Left lung (tissue), 10 donors: ENCODE data around the gene CFAP251. TPM values are rescaled to one million over a fixed set of nuclear protein-coding genes. Genes with fewer than 3 reads are reported as not detected.

Source experiments
- ATAC-seq: fragments of 200-7000 bp; cut with Tn5 transposase; one replicate; pipeline ENCODE4 v1.9.1; 2020; ENCODE audit warnings: moderate library complexity
- DNase-seq, 4 donors: peaks; one replicate each; pipeline ENCODE4 v3.0.0-alpha.2; 2013 to 2020
- H3K27ac ChIP-seq, 2 donors: fragments of 200-600 bp; sonication (generic) in 1 of 2; one replicate each; pipeline versions ENCODE4 v1.5.0 to v1.8.0; 2020 to 2021
- H3K27me3 ChIP-seq, 2 donors: fragments of 200-600 bp; sonication (generic) in 1 of 2; one replicate each; pipeline versions ENCODE4 v1.5.0 to v1.8.0; 2020 to 2021
- H3K36me3 ChIP-seq, 2 donors: fragments of 200-600 bp; sonication (generic) in 1 of 2; one replicate each; pipeline versions ENCODE4 v1.5.0 to v1.8.0; 2020 to 2021
- H3K4me1 ChIP-seq, 2 donors: fragments of 200-600 bp; one replicate each; pipeline ENCODE4 v1.8.0; 2021
- H3K4me3 ChIP-seq, 2 donors: fragments of 200-600 bp; sonication (generic) in 1 of 2; one replicate each; pipeline versions ENCODE4 v1.5.0 to v1.8.0; 2020 to 2021; ENCODE audit warnings: mild to moderate bottlenecking in 1 of 2
- H3K9me3 ChIP-seq, 2 donors: fragments of 200-600 bp; sonication (generic) in 1 of 2; one replicate each; pipeline versions ENCODE4 v1.5.0 to v1.8.0; 2020 to 2021
- CTCF ChIP-seq, 2 donors: fragments of 200-600 bp; sonication (generic) in 1 of 2; IDR thresholded peaks; one replicate each; pipeline versions ENCODE4 v1.5.0 to v1.8.0; 2021; ENCODE audit warnings: antibody characterized with exemption in 2 of 2
- intact Hi-C, 2 donors: fragments of 100-400 bp; cut with DNase I; formaldehyde crosslinking; loops; one replicate each; pipeline versions ENCODE4 v1.11.2 to v1.14.2; 2022
- polyA plus RNA-seq, 6 donors: library from polyadenylated mRNA; unstranded; fragments of 120-200 nt; gene quantifications; one replicate each; pipeline ENCODE4 v1.2.1, GENCODE V29; 2013; ENCODE audit not compliant: insufficient read length in 6 of 6
- total RNA-seq, 2 donors: library from RNA; stranded (reverse); fragmentation: NEBNext Ultra II Directional; extraction: Animal tissue kit (Norgen Biotek cat#: 25700); gene quantifications; one replicate each; pipeline ENCODE4 v1.2.1, GENCODE V29; 2021
- donor health status: DM: no; HTN: yes; CAD: no.
- donor health status: DM: no; HTN: no; CAD: no.

Gene CFAP251
- total and polyA plus RNA-seq, 8 donors: 3.9 to 13.3 (median 9.4) TPM

DNA sequence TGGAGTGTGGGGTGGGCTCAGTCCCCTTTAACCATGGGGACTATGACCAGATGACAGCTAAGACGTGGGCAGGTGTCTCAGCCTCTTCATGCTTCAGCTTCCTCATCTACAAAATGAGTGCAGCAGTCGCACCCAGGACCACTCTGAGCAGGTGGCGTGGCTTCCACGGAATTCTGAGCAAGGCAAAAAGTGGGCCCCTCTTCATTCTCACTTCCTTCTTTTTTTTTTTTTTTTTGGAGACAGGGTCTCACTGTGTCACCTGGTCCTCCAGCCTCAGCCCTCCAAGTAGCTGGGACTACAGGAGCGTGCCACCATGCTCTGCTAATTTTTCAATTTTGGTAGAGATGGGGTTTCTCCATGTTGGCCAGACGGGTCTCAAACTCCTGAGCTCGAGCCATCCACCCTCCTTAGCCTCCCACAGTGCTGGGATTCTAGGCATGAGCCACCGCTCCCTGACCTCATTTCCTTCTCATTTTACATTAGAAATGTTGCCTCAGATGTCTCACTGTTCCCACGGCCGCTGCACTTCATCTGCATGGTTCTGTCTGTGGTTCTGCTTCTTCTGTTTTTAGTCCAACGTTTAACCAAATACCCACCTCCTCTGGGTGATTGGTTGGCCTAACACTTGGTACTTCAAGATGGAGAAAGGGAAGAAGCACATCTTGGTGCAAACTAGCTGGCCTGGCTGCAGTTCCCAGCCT is 61.9 kb downstream of the CFAP251 start:
- intact Hi-C loops: no loop called here
- Histone ChIP-seq H3K4me1 (no peaks in the 10 kb centered on the region), H3K36me3 (no peaks in the 10 kb centered on the region), H3K27me3 (no peaks in the 10 kb centered on the region), H3K27ac (no peak overlapping the region), H3K9me3 (no peaks in the 10 kb centered on the region), H3K4me3 (no peak overlapping the region)
- DNase-seq (no peak), ATAC-seq (no peak)
- TF ChIP-seq CTCF (IDR thresholded peaks at IDR 0.05): no peak

GRCh38 chr12:121980892-121981272 is 62.5 kb downstream of the CFAP251 start:
- Histone ChIP-seq H3K4me3 (no peak overlapping the region), H3K9me3 (no peaks in the 10 kb centered on the region), H3K36me3 (no peaks in the 10 kb centered on the region), H3K27me3 (no peaks in the 10 kb centered on the region), H3K4me1 (no peaks in the 10 kb centered on the region), H3K27ac (no peak overlapping the region)
- ATAC-seq: no peak
- no peak for DNase-seq
- TF ChIP-seq CTCF (IDR thresholded peaks at IDR 0.05): no peak
- intact Hi-C loops: no loop called here

DNA sequence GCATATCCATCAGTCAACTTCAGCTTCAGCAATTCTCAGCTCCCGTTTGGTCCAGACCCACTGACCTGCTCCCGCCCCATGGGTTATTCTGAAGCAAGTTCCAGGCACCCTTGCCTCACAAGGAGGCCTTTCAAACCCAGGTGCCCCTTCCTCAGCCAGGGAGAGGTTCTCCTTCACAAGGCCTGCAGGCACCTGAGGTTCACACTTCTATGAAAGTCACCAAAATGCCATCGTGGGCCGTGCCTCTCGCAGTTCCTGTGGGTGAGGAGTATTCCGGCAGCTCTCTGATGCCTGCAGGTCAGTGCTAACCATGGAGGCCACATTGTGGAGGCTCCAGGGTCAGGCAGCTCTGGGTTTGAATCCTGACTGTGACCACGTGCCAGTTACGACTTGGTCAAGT is 63.1 kb downstream of the CFAP251 start:
- H3K4me1 ChIP-seq: no peaks in the 10 kb centered on the region
- ATAC-seq (no peak), DNase-seq (no peak)
- H3K9me3 ChIP-seq: no peaks in the 10 kb centered on the region
- intact Hi-C loops: no loop called here
- H3K36me3 ChIP-seq: no peaks in the 10 kb centered on the region
- H3K27me3 ChIP-seq: no peaks in the 10 kb centered on the region
- no peak for TF ChIP-seq CTCF (IDR thresholded peaks at IDR 0.05)
- no peak overlapping the region for H3K27ac ChIP-seq
- no peak overlapping the region for H3K4me3 ChIP-seq

GRCh38 chr12:121982950-121983349 is 64.6 kb downstream of the CFAP251 start:
- intact Hi-C loops: no loop called here
- H3K9me3 ChIP-seq: no peaks in the 10 kb centered on the region
- H3K36me3 ChIP-seq: no peaks in the 10 kb centered on the region
- no peaks in the 10 kb centered on the region for H3K4me1 ChIP-seq
- no peak overlapping the region for H3K4me3 ChIP-seq
- H3K27ac ChIP-seq: no peak overlapping the region
- DNase-seq (no peak), ATAC-seq (no peak)
- H3K27me3 ChIP-seq: no peaks in the 10 kb centered on the region
- no peak for TF ChIP-seq CTCF (IDR thresholded peaks at IDR 0.05)

GRCh38 chr12:121983536-121984210 is 65.3 kb downstream of the CFAP251 start:
- ATAC-seq (no peak), DNase-seq (no peak)
- no peaks in the 10 kb centered on the region for H3K27me3 ChIP-seq
- no peak overlapping the region for H3K27ac ChIP-seq
- intact Hi-C loops: no loop called here
- no peaks in the 10 kb centered on the region for H3K9me3 ChIP-seq
- no peak for TF ChIP-seq CTCF (IDR thresholded peaks at IDR 0.05)
- H3K4me1 ChIP-seq: no peaks in the 10 kb centered on the region
- no peak overlapping the region for H3K4me3 ChIP-seq
- H3K36me3 ChIP-seq: no peaks in the 10 kb centered on the region
